ENCODE measurements around the gene JARID2. TPM values are rescaled to one million over a fixed set of nuclear protein-coding genes. Genes with fewer than 3 reads are reported as not detected.

Gene JARID2
- polyA plus RNA-seq, 1 donor from 2014 or later: 25.5 TPM

DNA sequence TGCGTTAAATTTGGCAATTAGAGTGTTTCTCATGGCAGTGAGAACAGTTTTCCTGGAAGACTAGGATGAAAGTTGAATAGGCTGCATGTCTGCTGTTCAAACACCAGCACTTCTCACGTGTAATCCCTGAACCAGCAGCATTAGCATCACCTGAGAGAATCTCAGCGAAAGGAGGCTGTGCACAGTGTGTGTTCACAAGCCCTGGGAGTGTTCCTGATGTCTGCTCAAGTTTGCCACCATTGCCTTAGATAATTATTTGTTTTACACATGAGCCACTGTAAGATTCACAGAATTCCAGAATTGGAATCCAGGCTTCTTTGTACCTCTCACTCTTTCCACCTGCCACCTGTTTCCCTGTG lies 117.3 kb downstream of the JARID2 start:
- Histone ChIP-seq H2AFZ (ENCODE audit: low read depth, low read length) (no peak overlapping the region), H3F3A (ENCODE audit: insufficient read depth, low read length, poor library complexity, severe bottlenecking) (peaks cover 3% of the 10 kb centered on the region), H3K27ac (ENCODE audit: low read length) (no peak overlapping the region), H3K4me2 (ENCODE audit: low read length) (no peak overlapping the region), H3K9ac (ENCODE audit: low read length) (no peak overlapping the region), H3K27me3 (ENCODE audit: insufficient read depth, low read depth, low read length) (no peaks in the 10 kb centered on the region), H3K9me3 (ENCODE audit: low read length) (no peaks in the 10 kb centered on the region), H3K36me3 (ENCODE audit: insufficient read depth, low read length) (no peaks in the 10 kb centered on the region), H3K79me2 (replicated peaks; ENCODE audit: insufficient read depth, low read length) (peaks cover 50% of the 10 kb centered on the region), H4K20me1 (ENCODE audit: insufficient read depth) (no peaks in the 10 kb centered on the region), H3K4me3 (ENCODE audit: low read length) (no peak overlapping the region), H3K9me2 (ENCODE audit: insufficient read depth, low read length) (no peaks in the 10 kb centered on the region)
- TF ChIP-seq MXI1 (conservative IDR thresholded peaks at IDR 0.05; ENCODE audit: poor library complexity, severe bottlenecking): no peak
- no peak for TF ChIP-seq EP300 (conservative IDR thresholded peaks at IDR 0.05; ENCODE audit: poor library complexity, severe bottlenecking)
- TF ChIP-seq RAD21 (conservative IDR thresholded peaks at IDR 0.05): no peak
- TF ChIP-seq, protein P1, sequence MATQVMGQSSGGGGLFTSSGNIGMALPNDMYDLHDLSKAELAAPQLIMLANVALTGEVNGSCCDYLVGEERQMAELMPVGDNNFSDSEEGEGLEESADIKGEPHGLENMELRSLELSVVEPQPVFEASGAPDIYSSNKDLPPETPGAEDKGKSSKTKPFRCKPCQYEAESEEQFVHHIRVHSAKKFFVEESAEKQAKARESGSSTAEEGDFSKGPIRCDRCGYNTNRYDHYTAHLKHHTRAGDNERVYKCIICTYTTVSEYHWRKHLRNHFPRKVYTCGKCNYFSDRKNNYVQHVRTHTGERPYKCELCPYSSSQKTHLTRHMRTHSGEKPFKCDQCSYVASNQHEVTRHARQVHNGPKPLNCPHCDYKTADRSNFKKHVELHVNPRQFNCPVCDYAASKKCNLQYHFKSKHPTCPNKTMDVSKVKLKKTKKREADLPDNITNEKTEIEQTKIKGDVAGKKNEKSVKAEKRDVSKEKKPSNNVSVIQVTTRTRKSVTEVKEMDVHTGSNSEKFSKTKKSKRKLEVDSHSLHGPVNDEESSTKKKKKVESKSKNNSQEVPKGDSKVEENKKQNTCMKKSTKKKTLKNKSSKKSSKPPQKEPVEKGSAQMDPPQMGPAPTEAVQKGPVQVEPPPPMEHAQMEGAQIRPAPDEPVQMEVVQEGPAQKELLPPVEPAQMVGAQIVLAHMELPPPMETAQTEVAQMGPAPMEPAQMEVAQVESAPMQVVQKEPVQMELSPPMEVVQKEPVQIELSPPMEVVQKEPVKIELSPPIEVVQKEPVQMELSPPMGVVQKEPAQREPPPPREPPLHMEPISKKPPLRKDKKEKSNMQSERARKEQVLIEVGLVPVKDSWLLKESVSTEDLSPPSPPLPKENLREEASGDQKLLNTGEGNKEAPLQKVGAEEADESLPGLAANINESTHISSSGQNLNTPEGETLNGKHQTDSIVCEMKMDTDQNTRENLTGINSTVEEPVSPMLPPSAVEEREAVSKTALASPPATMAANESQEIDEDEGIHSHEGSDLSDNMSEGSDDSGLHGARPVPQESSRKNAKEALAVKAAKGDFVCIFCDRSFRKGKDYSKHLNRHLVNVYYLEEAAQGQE (IDR thresholded peaks at IDR 0.05; ENCODE audit: borderline replicate concordance): no peak
- no peak for TF ChIP-seq POLR2AphosphoS5 (IDR thresholded peaks at IDR 0.05)
- no peak for TF ChIP-seq TAF1 (IDR thresholded peaks at IDR 0.05; ENCODE audit: low read depth)
- TF ChIP-seq, protein P2, sequence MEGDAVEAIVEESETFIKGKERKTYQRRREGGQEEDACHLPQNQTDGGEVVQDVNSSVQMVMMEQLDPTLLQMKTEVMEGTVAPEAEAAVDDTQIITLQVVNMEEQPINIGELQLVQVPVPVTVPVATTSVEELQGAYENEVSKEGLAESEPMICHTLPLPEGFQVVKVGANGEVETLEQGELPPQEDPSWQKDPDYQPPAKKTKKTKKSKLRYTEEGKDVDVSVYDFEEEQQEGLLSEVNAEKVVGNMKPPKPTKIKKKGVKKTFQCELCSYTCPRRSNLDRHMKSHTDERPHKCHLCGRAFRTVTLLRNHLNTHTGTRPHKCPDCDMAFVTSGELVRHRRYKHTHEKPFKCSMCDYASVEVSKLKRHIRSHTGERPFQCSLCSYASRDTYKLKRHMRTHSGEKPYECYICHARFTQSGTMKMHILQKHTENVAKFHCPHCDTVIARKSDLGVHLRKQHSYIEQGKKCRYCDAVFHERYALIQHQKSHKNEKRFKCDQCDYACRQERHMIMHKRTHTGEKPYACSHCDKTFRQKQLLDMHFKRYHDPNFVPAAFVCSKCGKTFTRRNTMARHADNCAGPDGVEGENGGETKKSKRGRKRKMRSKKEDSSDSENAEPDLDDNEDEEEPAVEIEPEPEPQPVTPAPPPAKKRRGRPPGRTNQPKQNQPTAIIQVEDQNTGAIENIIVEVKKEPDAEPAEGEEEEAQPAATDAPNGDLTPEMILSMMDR (IDR thresholded peaks at IDR 0.05; ENCODE audit: poor library complexity, severe bottlenecking): no peak
- TF ChIP-seq EZH2 (IDR thresholded peaks at IDR 0.05; ENCODE audit: borderline replicate concordance, insufficient read depth, low read length, poor library complexity, severe bottlenecking): no peak
- TF ChIP-seq SMC3 (conservative IDR thresholded peaks at IDR 0.05; ENCODE audit: poor library complexity): no peak

DNA sequence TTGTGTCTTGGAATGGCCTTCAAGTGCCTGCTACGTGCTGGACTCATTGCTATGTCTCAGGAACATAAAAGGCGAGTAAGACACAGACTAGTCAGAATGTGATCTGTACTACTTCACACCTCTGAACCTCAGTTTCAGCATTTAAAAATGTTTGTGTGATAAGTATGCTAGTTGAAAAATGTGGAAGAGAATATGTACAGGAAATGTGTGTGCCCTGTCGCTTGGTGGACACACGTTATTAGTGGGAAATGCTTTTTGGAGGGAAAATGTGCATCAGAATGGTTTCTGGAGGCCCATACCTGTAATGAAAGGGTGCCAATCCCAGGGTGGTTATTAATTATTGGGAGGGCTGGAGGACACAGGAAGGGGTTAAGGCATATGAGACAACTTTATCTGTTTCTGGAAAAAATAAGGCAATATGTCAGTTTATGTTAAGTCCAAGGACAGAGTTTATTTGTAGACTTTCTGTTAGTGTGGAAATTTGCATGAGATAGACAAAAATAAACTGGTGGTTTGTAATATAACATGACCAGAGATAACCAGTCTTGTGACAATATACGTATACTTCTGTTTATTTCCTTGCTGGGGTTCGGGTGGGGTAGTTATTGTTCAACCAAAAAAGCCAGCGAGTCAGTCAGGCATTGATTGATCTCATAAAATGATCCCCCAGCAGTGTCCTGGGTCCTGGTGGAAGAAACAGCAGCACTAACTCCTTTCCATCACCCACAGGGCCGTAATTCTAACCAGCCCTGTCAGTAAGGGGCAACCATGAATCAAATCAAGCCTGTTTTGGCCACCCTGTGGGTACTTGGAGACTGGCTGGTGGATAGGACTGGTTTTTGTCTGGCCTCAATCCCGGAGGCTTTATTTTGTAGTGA lies 117.9 kb downstream of the JARID2 start:
- H4K20me1 ChIP-seq (ENCODE audit: insufficient read depth): no peaks in the 10 kb centered on the region

More for the DNA sequence above, 117.9 kb downstream of the JARID2 start:
- H3K36me3 ChIP-seq (ENCODE audit: insufficient read depth, low read length): no peaks in the 10 kb centered on the region
- H3K4me2 ChIP-seq (ENCODE audit: low read length): no peak overlapping the region
- no peak overlapping the region for H3K9ac ChIP-seq (ENCODE audit: low read length)
- peaks cover 56% of the 10 kb centered on the region for H3K79me2 ChIP-seq (replicated peaks; ENCODE audit: insufficient read depth, low read length)
- H3K9me3 ChIP-seq (ENCODE audit: low read length): no peaks in the 10 kb centered on the region
- TF ChIP-seq, protein P1 (IDR thresholded peaks at IDR 0.05; ENCODE audit: borderline replicate concordance): no peak
- TF ChIP-seq POLR2AphosphoS5 (IDR thresholded peaks at IDR 0.05) (no peak), SMC3 (conservative IDR thresholded peaks at IDR 0.05; ENCODE audit: poor library complexity) (no peak), TAF1 (IDR thresholded peaks at IDR 0.05; ENCODE audit: low read depth) (no peak), MXI1 (conservative IDR thresholded peaks at IDR 0.05; ENCODE audit: poor library complexity, severe bottlenecking) (no peak), EP300 (conservative IDR thresholded peaks at IDR 0.05; ENCODE audit: poor library complexity, severe bottlenecking) (no peak), RAD21 (conservative IDR thresholded peaks at IDR 0.05) (no peak), EZH2 (IDR thresholded peaks at IDR 0.05; ENCODE audit: borderline replicate concordance, insufficient read depth, low read length, poor library complexity, severe bottlenecking) (no peak)
- TF ChIP-seq, protein P2 (IDR thresholded peaks at IDR 0.05; ENCODE audit: poor library complexity, severe bottlenecking): no peak
- H3K4me3 ChIP-seq (ENCODE audit: low read length): no peak overlapping the region
- H2AFZ ChIP-seq (ENCODE audit: low read depth, low read length): no peak overlapping the region
- no peak overlapping the region for H3K27ac ChIP-seq (ENCODE audit: low read length)
- no peaks in the 10 kb centered on the region for H3K27me3 ChIP-seq (ENCODE audit: insufficient read depth, low read depth, low read length)
- no peaks in the 10 kb centered on the region for H3K9me2 ChIP-seq (ENCODE audit: insufficient read depth, low read length)
- peaks cover 3% of the 10 kb centered on the region for H3F3A ChIP-seq (ENCODE audit: insufficient read depth, low read length, poor library complexity, severe bottlenecking)
